Colon (tissue), 2 donors: ENCODE results near the gene RGS1.

Source experiments
- FAIRE-seq: peaks from 2 replicates; lab custom pipeline; 2012; peaks lifted over from hg19 to GRCh38; lab: Jason Lieb, UNC
- donor health status: control.
- donor health status: control.

RGS1 gene

GRCh38 chr1:192626366-192627179, 51.0 kb downstream of the RGS1 start:
- FAIRE-seq, result no peak

GRCh38 chr1:192627901-192628300, 52.3 kb downstream of the RGS1 start:
- no peak for FAIRE-seq

- no peak for FAIRE-seq
Observed at GRCh38 chr1:192628396-192629057, 53.0 kb downstream of the RGS1 start.

- FAIRE-seq, result no peak
Observed at GRCh38 chr1:192629612-192630011, 54.0 kb downstream of the RGS1 start.
